Gastrocnemius medialis (tissue), 4 donors: ENCODE measurements around the gene DIAPH3.

Experiments
- POLR2A ChIP-seq, 2 donors: fragments of 450-650 bp; IDR thresholded peaks; one replicate each; pipeline ENCODE4 v1.6.1; 2017; ENCODE audit warnings: antibody characterized with exemption in 2 of 2, mild to moderate bottlenecking in 2 of 2, moderate library complexity in 2 of 2
- TF ChIP-seq, protein P1 (sequence below), 5 experiments: fragments of 450-650 bp in 3 of 5; fragments of 200-600 bp in 2 of 5; sonication (generic) in 2 of 5; IDR thresholded peaks in 4 of 5; conservative IDR thresholded peaks in 1 of 5; 1 replicate in 4 of 5; 2 replicates in 1 of 5; pipeline ENCODE4 v1.5.1; 2016 to 2019; ENCODE audit warnings: antibody characterized with exemption in 5 of 5, mild to moderate bottlenecking in 3 of 5, moderate library complexity in 3 of 5

GRCh38 chr13:60095300-60095699, 68.4 kb downstream of the DIAPH3 start:
- TF ChIP-seq, protein P1, sequence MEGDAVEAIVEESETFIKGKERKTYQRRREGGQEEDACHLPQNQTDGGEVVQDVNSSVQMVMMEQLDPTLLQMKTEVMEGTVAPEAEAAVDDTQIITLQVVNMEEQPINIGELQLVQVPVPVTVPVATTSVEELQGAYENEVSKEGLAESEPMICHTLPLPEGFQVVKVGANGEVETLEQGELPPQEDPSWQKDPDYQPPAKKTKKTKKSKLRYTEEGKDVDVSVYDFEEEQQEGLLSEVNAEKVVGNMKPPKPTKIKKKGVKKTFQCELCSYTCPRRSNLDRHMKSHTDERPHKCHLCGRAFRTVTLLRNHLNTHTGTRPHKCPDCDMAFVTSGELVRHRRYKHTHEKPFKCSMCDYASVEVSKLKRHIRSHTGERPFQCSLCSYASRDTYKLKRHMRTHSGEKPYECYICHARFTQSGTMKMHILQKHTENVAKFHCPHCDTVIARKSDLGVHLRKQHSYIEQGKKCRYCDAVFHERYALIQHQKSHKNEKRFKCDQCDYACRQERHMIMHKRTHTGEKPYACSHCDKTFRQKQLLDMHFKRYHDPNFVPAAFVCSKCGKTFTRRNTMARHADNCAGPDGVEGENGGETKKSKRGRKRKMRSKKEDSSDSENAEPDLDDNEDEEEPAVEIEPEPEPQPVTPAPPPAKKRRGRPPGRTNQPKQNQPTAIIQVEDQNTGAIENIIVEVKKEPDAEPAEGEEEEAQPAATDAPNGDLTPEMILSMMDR (IDR thresholded peaks at IDR 0.05 in 4 of 5, conservative IDR thresholded peaks at IDR 0.05 in 1 of 5), result no peak
- TF ChIP-seq POLR2A (IDR thresholded peaks at IDR 0.05), result no peak
